Naive B cell (primary cell): ENCODE data around the gene XPR1. TPM values are rescaled to one million over a fixed set of nuclear protein-coding genes. Genes with fewer than 3 reads are reported as not detected.
A peak's percentile ranks its signal among the peaks of the same experiment; 100 is the strongest.

ENCODE experiments used
- ATAC-seq, 2 donors: fragments of 150-1000 bp; cut with Tn5 transposase; 2 replicates each; pipeline ENCODE4 v1.10.0; 2021; ENCODE audit warnings: low read depth in 2 of 2, mild to moderate bottlenecking in 2 of 2, moderate library complexity in 2 of 2
- DNase-seq: peaks from one replicate; pipeline ENCODE4 v3.0.0; 2022
- H3K27ac Mint-ChIP-seq, 6 donors: one replicate each; pipeline ENCODE4 v1.8.0; 2020 to 2022; ENCODE audit warnings: mild to moderate bottlenecking in 6 of 6, mixed read lengths in 6 of 6, moderate library complexity in 5 of 6, inconsistent platforms in 2 of 6
- H3K27me3 Mint-ChIP-seq, 3 donors: one replicate each; pipeline ENCODE4 v1.8.0; 2021 to 2022; ENCODE audit warnings: mixed read lengths in 3 of 3, mild to moderate bottlenecking in 1 of 3
- H3K36me3 Mint-ChIP-seq, 2 donors: one replicate each; pipeline ENCODE4 v1.8.0; 2020 to 2022; ENCODE audit warnings: mixed read lengths in 2 of 2, inconsistent platforms in 1 of 2, mild to moderate bottlenecking in 1 of 2
- H3K4me1 Mint-ChIP-seq, 3 donors: one replicate each; pipeline ENCODE4 v1.8.0; 2020 to 2022; ENCODE audit warnings: mixed read lengths in 3 of 3, inconsistent platforms in 1 of 3, mild to moderate bottlenecking in 1 of 3, moderate library complexity in 1 of 3
- H3K4me3 Mint-ChIP-seq, 8 donors: one replicate each; pipeline ENCODE4 v1.8.0; 2020 to 2022; ENCODE audit warnings: mild to moderate bottlenecking in 8 of 8, mixed read lengths in 8 of 8, moderate library complexity in 8 of 8, inconsistent platforms in 2 of 8
- H3K9me3 Mint-ChIP-seq, 7 donors: one replicate each; pipeline ENCODE4 v1.8.0; 2020 to 2022; ENCODE audit warnings: mixed read lengths in 7 of 7, mild to moderate bottlenecking in 5 of 7, inconsistent platforms in 2 of 7, moderate library complexity in 1 of 7
- polyA plus RNA-seq, 6 donors: library from polyadenylated mRNA; unstranded; fragments of 300-500 nt; fragmentation: Illumina TruSeq; gene quantifications; one replicate each; pipeline ENCODE4 v1.2.3, GENCODE V29; 2021; ENCODE audit warnings: low read depth in 6 of 6

Gene XPR1
- polyA plus RNA-seq, 6 donors from 2014 or later = 2.3 to 6.0 (median 4.9) TPM

DNA sequence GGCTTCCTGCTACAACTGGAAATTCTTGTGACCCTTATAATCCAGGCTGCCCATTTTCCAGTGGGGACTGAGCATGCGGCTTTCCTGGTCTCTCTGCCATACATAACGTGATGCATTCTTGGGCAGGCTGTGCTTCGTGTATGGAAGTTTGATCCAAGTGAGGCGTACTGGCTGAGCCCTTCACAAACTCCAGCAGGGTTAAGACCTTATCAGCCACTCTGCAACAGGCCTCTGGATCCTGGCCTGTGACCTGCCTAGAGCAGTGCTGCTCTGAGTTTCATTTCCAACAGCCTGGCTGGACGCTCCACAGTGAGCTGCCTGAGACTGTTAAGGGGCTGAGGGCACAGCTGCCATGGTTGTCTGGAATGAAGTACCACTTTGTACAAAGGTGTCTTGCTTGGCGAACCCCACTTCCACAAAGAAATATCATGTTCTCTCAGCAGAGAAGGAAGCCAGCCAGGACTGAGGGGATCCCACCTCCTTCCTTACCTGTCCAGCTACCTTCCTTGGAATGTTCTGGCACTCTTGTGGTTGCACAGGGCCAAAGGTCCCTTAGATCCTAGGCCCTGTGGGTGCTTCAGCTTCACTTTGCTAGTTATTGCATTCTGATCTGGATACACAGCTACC, 28.5 kb upstream of the XPR1 start:
- Mint-ChIP-seq H3K36me3 (no peaks in the 10 kb centered on the region), H3K4me3 (no peak overlapping the region), H3K4me1 (no peaks in the 10 kb centered on the region), H3K9me3 (no peaks in the 10 kb centered on the region), H3K27me3 (peaks cover 0 to 14% (median 4%) of the 10 kb centered on the region in 3 donors), H3K27ac (no peak overlapping the region)
- ATAC-seq = no peak
- DNase-seq = no peak

DNA sequence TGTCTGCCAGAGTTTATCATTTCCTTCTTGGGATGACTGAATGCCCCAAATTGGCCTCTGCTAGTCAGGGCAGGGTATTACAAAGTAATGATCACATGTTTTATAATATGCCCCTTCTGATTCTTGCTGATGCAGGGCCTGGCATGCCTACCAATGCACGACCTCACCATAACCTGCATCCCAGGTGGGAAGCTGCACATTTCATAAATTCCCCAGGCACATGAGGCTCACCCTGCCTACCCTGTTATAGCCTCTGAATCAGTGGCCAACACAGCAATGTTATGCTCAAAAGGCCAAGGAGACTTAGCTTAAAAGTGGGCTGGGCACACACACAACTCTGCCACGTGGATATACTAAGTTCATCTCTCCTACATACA, 28.0 kb upstream of the XPR1 start:
- no peaks in the 10 kb centered on the region for H3K36me3 Mint-ChIP-seq
- no peak overlapping the region for H3K27ac Mint-ChIP-seq
- ATAC-seq = no peak
- H3K27me3 Mint-ChIP-seq = peaks cover 0 to 14% (median 4%) of the 10 kb centered on the region in 3 donors
- no peaks in the 10 kb centered on the region for H3K9me3 Mint-ChIP-seq
- no peak overlapping the region for H3K4me3 Mint-ChIP-seq
- no peak for DNase-seq
- no peaks in the 10 kb centered on the region for H3K4me1 Mint-ChIP-seq

DNA sequence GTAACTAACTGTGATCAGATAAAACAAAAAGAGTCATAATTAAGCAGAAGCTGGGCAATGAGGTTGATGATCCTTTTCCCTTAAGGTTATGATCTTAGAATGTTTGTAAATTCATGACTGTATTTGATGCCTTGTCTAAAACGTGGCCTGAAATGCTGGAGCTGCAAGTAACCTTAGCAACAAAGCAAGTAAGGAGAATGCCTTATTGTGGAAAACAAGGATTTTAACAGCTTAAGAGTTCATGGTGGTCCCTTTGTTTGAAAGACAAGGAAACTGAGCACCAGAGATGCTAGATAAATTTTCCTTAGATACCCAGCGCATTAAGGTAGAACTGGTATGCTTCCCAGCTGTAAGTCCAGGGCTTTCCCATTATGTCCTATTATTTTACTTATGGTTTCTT, 25.7 kb upstream of the XPR1 start:
- peaks cover 0 to 8% (median 4%) of the 10 kb centered on the region in 3 donors for H3K27me3 Mint-ChIP-seq
- peaks cover 0 to 4% of the 10 kb centered on the region in 2 donors for H3K36me3 Mint-ChIP-seq
- no peak for DNase-seq
- H3K4me1 Mint-ChIP-seq = peaks cover 2 to 7% (median 3%) of the 10 kb centered on the region in 3 donors
- no peak overlapping the region for H3K27ac Mint-ChIP-seq
- no peaks in the 10 kb centered on the region for H3K9me3 Mint-ChIP-seq
- no peak for ATAC-seq
- H3K4me3 Mint-ChIP-seq = no peak overlapping the region

DNA sequence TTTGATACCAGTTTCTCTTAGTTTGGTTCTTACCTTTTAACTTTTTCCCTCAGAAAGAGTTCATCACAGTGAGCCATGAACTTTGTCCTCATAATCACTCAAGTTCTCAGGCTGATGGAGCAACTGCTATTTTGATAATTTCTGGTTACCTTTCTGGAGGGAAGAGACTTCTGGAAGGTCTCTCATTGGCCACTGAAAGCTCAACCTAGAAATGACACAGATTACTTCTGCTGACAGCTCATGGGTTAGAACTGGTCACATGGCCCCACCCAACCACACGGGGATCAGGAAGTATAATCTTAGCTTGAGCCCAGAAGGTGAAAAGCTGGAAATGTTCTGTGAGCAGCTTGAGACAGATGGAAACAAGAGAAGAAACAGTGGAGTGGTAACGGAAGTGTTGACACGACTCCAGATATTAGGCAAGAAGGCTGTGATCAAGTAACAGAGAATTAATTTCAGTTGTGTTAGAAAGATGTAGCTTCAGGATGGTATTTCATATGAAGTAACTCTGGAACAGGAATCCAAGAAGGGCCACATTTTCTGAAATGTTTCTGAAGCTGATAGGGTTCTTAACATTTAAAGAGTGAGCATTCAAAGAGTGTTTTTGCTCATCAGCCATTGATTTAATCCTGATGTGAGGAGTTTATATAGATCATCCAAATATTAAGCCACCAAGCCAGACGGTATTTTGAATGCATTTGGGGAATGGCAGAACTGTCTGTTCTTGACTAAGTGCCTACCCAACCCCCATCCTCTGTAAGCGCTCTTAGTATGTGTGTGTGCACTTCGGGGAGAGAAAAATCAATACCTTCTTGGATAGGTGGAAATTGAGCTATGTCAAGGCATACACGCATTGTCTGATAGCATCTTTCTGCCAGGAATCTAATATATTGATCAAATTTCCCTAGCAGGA, 21.9 kb upstream of the XPR1 start:
- H3K4me1 Mint-ChIP-seq = peaks cover 8 to 11% (median 8%) of the 10 kb centered on the region in 3 donors
- no peak for ATAC-seq
- DNase-seq = no peak
- no peak overlapping the region for H3K4me3 Mint-ChIP-seq
- H3K27ac Mint-ChIP-seq = peak overlapping the region in 3 of 6 donors; percentile 57 to 86 (median 77)
- peaks cover 0 to 6% of the 10 kb centered on the region in 2 donors for H3K36me3 Mint-ChIP-seq
- no peaks in the 10 kb centered on the region for H3K27me3 Mint-ChIP-seq
- no peaks in the 10 kb centered on the region for H3K9me3 Mint-ChIP-seq

DNA sequence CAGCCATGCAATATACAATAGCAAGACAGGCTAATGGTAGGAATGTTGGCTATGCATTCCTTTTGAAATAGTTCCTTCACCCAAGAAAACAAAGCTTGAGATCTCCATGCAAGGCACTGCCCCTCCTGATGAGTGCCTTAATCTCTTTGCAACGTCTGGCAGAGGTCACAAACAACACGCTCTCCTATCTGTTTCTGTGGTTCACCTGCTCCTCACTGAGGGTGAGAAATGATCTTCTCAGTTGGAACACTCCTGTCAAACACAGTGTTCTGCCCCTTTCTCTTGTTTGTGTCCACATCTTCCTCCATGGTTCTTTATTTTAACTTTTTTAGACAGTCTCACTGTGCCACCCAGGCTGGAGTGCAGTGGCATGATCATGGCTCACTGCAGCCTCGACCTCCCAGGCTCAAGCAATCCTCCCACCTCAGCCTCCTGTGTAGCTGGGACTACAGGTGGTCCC, 21.2 kb upstream of the XPR1 start:
- Mint-ChIP-seq H3K27ac (peak overlapping the region in 3 of 6 donors; percentile 10 to 92 (median 77)), H3K27me3 (no peaks in the 10 kb centered on the region), H3K36me3 (peaks cover 0 to 6% of the 10 kb centered on the region in 2 donors), H3K4me1 (peaks cover 8 to 11% (median 8%) of the 10 kb centered on the region in 3 donors), H3K9me3 (no peaks in the 10 kb centered on the region), H3K4me3 (no peak overlapping the region)
- DNase-seq (no peak), ATAC-seq (no peak)

DNA sequence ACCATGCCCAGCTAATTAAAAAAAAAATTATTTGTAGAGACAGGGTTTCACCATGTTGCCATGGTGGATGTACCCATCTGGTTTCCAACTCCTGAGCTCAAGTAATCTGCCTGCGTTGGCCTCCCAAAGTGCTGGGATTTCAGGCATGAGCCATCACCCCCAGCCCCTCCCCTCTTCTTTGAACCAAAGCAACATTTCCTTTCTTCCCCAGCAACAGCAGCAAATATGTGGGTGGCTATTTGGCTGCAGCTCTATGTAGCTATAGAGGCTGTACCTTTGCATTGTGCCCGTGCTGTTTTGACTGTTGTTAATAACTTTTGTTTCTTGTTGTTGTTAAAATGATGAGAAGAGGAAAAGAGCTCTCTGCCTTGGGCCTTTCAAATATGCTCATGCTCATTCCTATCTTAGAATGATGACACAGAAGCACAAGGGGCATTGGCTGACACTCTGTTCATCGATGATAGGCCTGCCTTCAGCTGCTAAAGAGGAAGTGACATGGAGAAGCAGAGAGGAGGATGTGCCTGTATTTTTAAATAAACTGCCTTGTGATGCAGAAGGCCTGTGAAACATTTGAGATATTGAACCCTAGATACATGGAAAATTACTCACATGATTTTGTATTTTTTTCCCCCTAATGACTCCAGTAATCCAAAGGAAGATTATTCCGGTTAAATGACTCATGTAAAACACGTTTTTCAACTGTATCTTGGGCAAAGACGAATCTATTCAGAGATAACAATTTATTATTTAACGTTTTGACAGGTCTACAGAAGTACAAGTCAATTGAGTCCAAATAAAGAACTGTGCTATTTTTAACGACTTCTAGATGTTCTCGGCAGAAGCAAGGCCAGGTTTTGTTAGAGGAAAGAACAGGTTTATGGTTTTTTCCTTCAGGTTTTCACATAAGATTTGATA, 20.5 kb upstream of the XPR1 start:
- peak; percentile 13 for DNase-seq

DNA sequence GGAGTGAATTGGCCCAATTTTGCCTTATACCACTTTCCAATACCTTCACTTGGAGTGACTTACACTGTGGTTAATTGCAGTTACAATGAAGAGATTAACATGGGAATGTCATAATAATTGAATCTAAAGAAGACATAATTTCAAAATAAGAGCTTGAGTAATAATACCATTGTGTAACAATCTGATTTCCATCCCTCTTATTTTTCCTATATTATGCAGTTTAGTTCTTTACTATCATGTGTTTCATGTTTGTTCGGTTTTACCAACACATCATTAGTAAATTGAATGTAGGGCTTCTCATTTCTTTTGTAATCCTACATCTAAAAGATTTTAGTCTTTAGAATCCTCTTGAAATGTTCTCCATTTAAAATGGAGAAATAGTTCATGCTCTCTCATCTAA, 19.2 kb upstream of the XPR1 start:
- no peak for ATAC-seq
- Mint-ChIP-seq H3K4me3 (no peak overlapping the region), H3K27ac (no peak overlapping the region), H3K9me3 (no peaks in the 10 kb centered on the region), H3K27me3 (no peaks in the 10 kb centered on the region), H3K36me3 (peaks cover 0 to 6% of the 10 kb centered on the region in 2 donors), H3K4me1 (peaks cover 8 to 11% (median 8%) of the 10 kb centered on the region in 3 donors)
- no peak for DNase-seq

More for the DNA sequence above, 20.5 kb upstream of the XPR1 start:
- ATAC-seq = peak; percentile 74 to 80
- Mint-ChIP-seq H3K9me3 (no peaks in the 10 kb centered on the region), H3K36me3 (peaks cover 0 to 6% of the 10 kb centered on the region in 2 donors), H3K27me3 (no peaks in the 10 kb centered on the region), H3K27ac (peak overlapping the region; percentile 64 to 92 (median 75)), H3K4me1 (peaks cover 8 to 11% (median 8%) of the 10 kb centered on the region in 3 donors), H3K4me3 (peak overlapping the region in 1 of 8 donors; percentile 78)

DNA sequence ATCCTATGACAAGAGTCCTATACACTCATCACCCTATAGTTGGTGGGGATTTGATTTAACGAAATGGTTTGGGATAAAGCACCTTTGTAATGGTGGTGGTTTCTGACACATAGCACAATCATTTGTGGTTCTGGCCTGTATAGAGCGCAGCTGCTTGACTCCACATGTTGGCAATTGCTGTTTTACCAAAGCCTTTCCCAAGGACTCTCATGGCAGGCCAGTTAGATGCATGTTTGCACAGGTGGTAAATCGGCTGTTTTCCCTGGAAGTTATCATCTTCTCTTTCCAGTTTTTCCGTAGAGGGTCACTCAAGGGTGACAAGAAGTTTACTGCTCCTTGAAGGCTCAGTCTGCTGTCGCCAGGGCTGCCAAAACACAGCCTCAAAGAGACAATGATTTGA, 17.1 kb upstream of the XPR1 start:
- Mint-ChIP-seq H3K4me3 (no peak overlapping the region), H3K27ac (no peak overlapping the region), H3K27me3 (no peaks in the 10 kb centered on the region), H3K9me3 (no peaks in the 10 kb centered on the region), H3K36me3 (peaks cover 0 to 6% of the 10 kb centered on the region in 2 donors), H3K4me1 (peaks cover 8 to 11% (median 8%) of the 10 kb centered on the region in 3 donors)
- no peak for DNase-seq
- no peak for ATAC-seq

DNA sequence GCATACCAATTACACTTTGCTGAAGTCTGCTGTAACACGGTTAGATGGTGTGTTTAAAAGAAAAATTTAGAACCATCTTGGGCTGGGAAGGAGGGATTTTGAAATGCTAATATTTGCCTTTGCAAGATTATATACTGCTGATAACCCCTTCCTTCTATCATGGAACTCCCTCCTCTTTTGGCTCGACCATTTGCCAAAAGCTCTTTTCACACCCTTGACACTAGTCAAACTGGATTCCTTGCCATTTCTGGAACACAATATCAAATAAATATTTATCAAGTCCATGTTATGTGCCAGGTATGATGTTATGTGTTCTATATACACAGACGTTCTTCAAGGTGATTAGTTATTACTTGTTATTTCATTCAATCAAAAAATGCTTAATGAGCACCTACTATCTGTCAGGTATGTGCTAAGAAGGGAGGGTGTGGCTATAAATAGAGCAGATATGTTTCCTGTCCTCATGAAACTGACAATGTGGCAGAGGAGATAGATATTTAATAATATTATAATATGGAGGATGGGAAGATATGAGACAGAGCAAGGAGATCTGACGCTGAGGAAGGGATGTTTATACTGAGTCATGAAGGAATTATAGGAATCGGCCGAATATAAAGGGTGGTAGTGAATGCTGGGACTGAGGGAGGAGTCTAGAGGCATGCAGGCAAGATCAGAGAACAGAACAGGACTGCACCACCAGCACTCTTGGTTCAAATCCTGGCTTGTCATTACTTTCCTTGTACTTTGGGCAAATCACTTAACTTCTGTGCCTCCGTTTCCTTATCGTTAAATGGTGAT, 16.1 kb upstream of the XPR1 start:
- Mint-ChIP-seq H3K9me3 (no peaks in the 10 kb centered on the region), H3K4me1 (peaks cover 8 to 9% (median 8%) of the 10 kb centered on the region in 3 donors), H3K4me3 (no peak overlapping the region), H3K27me3 (no peaks in the 10 kb centered on the region), H3K27ac (no peak overlapping the region), H3K36me3 (peaks cover 0 to 6% of the 10 kb centered on the region in 2 donors)
- DNase-seq (no peak), ATAC-seq (no peak)

DNA sequence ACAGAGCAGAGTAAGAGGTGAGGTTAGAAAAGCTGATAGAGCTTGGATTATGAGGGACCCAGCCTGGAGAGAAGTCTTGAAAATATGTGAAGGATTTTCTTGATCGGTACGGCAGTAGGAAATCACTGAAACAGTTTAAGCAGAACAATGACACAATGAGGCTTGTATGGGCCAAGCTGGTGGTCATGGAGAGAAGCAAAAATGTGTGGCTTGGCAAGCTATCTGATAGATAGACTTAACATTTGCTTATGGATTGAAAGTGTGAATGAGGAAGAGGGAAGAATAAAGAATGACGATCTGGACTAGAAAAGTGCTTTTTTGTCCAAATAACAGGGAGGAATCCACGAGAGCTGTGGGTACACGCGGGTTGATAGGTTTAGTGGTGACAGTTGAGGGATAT, 15.4 kb upstream of the XPR1 start:
- ATAC-seq (no peak), DNase-seq (no peak)
- Mint-ChIP-seq H3K27ac (no peak overlapping the region), H3K9me3 (no peaks in the 10 kb centered on the region), H3K4me3 (no peak overlapping the region), H3K27me3 (no peaks in the 10 kb centered on the region), H3K4me1 (peaks cover 1 to 3% (median 2%) of the 10 kb centered on the region in 3 donors), H3K36me3 (no peaks in the 10 kb centered on the region)

DNA sequence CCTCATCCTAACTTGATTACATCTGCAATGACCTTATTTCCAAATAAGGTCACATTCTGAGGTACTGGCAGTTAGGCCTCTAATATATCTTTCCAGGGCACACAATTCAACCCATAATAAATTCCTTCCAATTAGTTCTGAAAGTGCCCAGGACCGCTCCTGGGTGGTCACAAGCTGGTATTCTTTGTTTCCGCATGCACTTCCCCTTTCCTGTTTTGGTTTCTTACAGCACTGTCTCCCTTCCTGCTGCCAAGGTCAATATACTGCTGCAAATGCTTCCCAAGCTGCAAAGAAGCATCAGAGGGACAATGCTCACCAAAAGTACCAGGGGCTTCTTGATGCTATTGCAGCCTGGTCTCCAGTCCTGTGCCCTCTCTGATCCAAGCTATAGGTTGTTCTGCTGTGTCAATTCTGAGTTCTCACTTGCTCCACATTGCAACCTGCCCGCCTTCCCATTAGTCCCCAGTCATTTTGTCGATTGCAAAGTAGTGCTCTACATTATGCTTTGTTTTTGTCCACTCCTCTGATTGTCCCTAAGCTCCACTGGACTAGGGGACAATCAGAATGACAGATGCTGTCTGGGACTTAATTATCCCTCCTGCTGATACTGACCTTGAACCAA, 13.9 kb upstream of the XPR1 start:
- Mint-ChIP-seq H3K9me3 (no peaks in the 10 kb centered on the region), H3K4me1 (no peaks in the 10 kb centered on the region), H3K4me3 (no peak overlapping the region), H3K27ac (no peak overlapping the region), H3K36me3 (no peaks in the 10 kb centered on the region), H3K27me3 (no peaks in the 10 kb centered on the region)
- ATAC-seq (peak in 1 of 2 donors; percentile 33), DNase-seq (no peak)

DNA sequence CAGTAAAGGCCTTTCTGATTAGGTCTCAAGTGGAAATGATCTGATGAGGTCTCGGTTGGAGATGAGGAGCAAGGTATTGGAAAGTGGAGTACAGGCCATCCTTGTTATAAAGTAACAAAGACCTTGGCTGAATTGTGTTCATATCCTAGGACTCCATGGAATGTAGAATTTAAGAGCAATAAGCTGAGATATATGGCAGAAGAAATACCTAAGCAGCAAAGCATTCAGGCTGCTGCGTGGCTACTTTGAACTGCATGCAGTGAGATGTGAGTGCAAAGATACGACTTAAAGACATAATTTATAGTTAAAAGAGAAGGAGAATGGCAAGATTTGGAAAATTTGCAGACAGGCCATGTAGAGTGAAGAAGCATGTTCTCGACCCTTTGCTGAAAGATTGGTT, 11.2 kb upstream of the XPR1 start:
- Mint-ChIP-seq H3K27me3 (peaks cover 0 to 8% (median 8%) of the 10 kb centered on the region in 3 donors), H3K9me3 (no peaks in the 10 kb centered on the region), H3K4me1 (no peaks in the 10 kb centered on the region), H3K27ac (no peak overlapping the region), H3K4me3 (no peak overlapping the region), H3K36me3 (no peaks in the 10 kb centered on the region)
- DNase-seq (no peak), ATAC-seq (no peak)
